GM04504 (cell line): ENCODE measurements around the gene BRD7.
A peak's percentile ranks its signal among the peaks of the same experiment; 100 is the strongest.
"Not testable (repeated sequence)": the region's sequence is repeated elsewhere in the genome, so short reads cannot be mapped to it uniquely, and the experiment has no call there.

Experiments used
- DNase-seq: peaks from one replicate; pipeline ENCODE4 v3.0.0-alpha.2; 2012; ENCODE audit warnings: low read depth

Gene BRD7

DNA sequence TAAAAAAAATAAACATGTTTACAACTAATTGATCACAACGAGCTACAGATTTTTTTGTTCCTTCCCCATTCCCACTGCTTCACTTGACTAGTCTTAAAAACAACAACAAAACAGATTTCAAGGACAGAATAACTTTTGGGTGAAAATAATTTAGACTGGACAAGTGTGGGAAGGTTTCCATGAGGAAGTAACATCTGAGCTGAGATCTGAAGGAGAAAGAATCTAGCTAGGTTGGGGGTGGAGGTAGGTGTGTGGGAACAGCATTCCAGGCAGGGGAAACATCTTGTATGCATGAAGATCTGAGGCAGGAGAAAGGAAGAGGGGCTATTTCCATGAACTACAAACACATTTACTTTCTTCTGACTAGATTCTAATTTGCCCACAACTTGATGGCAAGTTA, 9.2 kb downstream of the BRD7 start:
- DNase-seq, result no peak

DNA sequence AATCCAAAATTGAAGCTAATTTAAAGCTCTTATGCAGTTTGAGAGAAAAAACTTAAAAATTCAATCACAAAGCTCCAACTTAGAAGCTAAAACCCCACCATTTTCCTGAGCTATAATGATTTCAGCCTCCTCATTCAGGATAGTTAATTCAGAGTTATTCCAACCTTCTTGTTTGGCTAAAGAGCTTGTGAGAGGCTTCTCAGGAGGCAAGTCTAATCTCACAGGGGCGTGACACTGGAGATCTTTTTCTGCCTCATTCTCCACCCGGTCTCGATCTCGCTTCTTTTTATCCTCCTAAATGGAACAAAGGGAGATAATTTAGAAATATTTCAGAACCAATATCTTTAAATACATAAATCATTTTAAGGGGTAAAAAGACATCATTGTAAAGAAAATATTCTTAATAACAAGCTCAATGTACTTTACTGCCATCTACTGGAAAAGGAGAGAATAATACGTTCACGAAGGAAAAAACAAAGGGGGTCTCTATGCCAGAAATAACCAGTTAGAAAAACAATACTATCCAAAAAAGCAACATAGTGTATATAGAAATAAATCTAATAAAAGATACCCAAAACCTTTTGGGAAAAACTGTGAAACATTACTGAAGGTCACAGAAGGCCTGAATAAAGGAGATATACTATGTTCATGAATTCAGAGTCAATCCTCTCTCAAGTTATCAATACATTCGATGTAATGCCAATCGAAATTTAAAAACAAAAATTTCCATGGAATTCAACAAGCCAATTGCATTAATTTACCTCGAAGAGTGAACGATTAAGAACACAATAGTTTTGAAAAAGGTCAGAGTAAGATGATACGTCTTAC, 13.9 kb downstream of the BRD7 start:
- no peak for DNase-seq

DNA sequence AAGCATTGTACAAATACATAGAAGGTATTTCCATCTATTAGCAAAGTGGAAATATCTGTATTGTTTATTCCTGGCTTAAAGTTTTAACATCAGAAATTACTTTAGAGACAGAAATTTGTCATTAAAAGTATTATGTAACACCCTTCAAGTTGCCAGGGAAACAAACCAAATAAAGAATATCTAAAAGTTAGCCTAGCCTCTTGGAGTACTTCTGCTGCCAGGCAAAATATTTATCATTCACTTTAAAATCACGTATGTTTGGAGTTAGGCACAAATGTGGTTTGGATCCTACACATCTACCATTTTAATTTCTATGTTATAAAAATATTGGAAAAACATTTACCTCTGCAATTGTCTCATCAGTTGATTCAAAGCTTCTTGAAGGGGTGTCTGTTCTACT, 14.7 kb downstream of the BRD7 start:
- DNase-seq, result no peak

DNA sequence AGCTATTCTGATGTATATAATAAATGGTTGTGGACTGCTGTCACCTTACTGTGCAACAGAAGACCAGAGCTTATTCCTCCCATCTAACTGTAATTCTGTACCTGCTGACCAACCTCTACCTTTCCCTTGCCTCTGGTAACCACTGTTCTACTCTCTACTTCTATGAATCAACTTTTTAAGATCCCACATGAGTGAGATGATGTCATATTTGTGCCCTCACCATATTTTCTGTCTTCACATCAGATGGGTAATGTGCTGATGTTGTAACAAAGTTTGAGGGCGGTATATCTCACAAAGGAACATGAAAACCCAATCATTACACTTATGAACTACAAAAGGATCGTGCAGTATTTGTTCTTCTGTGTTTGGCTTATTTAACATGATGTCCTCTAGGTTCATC, 16.8 kb downstream of the BRD7 start:
- DNase-seq, result no peak

DNA sequence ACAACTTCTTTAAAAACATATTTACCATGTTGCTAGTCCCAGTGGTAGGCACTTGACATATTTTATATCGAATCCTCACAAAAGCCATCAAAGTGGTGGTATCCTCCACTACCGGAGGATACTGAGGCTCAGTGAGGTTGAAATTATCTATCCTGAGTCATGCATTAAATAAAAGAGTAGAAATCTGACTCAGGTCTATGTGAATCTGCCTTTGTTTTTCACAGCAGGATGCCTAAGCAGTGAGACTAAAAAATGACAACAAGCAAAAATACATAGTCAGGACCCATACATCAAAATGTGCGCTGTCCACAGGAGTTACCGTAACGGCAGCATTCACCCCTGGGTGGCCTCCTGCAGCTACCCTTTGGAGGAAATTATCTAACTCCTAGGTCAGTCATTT, 17.7 kb downstream of the BRD7 start:
- no peak for DNase-seq

DNA sequence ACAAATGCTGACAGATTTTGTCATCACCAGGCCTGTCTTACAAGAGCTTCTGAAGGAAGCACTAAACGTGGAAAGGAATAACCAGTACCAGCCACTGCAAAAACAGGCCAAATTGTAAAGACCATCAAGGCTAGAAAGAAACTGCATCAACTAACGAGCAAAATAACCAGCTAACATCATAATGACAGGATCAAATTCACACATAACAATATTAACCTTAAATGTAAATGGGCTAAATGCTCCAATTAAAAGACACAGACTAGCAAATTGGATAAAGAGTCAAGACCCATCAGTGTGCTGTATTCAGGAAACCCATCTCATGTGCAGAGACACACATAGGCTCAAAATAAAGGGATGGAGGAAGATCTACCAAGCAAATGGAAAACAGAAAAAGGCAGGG, 23.6 kb downstream of the BRD7 start:
- not testable (repeated sequence) for DNase-seq

DNA sequence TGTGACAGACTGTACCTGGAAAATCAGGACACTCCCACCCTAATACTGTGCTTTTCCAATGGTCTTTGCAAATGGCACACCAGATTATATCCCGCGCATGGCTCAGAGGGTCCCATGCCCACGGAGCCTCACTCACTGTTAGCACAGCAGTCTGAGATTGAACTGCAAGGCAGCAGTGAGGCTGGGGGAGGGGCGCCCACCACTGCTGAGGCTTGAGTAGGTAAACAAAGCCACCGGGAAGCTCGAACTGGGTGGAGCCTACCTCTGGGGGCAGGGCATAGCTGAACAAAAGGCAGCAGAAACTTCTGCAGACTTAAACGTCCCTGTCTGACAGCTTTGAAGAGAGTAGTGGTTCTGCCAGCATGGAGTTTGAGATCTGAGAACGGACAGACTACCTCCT, 25.2 kb downstream of the BRD7 start:
- not testable (repeated sequence) for DNase-seq

DNA sequence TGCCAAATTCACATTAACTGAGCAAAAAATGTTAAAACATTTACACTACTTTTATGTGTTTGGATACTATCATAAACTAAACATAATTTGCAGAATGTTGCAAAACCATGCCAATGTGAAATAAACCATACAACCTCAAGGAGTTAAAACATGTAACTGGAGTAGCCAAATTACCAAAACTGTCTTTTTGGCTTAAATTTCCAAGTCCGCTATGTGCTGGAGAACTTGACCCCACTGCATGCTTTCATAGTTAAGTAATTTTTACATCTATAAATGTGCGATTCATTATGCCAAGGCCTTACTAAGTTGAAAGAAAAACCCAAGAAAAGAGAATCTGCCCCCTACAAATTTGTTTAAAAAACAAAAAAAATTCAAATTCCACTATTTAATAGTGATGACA, 28.2 kb downstream of the BRD7 start:
- DNase-seq, result no peak

DNA sequence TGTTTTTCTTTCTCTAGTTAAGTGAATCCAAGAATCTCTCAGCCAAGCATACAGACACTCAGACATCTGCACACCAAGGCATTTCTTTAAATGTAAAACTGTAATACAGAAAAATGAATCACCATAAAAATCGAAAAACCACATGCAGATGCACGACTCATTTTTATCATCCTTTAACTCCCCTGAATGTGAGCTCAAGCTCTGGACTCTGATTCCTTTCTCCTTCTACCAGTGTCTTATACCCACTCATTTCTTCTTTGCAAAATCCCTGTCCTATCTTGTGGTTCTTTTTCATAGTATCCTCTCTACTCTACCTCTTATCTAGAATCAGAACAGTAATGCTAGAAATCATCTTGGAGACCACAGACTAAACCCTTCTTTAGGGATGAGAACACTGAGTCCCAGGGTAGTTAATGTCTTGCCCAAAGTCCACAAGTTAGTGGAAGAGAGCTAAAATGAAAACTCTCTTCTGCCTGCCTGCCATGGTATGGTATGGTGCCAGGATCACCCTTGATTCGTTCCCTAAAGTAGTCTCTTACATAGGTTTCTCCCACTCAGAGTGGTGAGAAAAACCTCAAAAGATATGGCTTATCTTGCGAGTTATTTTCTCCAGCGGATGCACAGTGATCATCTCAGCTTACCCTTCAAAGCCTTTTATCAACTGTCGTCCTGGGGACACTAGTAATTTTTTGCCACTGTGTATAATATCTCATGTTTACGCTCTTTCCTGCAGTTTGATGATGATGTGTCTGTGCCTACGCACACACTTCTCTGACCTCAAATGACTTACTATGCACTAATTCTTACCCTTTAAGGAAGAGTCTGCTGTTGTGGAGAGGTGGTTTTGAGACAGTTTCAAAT, 30.2 kb downstream of the BRD7 start:
- DNase-seq, result no peak

DNA sequence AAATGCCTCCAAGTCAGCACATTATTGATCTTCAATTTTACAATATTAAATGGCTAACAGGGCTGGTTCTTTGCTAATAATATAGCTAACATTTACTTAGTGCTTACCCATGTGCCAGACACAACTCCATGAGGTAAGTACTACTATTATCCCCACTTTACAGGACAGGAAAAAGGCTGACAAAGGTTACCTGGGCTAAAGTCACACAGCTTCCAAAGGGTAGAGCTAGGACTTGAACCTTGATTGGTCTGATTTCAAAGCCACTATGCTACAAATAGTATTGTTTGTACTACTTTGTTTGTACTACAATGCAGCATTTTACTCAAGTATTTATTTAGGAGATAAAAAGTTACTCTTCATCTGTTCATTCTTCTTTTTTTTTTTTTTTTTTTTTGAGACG, 31.9 kb downstream of the BRD7 start:
- no peak for DNase-seq

DNA sequence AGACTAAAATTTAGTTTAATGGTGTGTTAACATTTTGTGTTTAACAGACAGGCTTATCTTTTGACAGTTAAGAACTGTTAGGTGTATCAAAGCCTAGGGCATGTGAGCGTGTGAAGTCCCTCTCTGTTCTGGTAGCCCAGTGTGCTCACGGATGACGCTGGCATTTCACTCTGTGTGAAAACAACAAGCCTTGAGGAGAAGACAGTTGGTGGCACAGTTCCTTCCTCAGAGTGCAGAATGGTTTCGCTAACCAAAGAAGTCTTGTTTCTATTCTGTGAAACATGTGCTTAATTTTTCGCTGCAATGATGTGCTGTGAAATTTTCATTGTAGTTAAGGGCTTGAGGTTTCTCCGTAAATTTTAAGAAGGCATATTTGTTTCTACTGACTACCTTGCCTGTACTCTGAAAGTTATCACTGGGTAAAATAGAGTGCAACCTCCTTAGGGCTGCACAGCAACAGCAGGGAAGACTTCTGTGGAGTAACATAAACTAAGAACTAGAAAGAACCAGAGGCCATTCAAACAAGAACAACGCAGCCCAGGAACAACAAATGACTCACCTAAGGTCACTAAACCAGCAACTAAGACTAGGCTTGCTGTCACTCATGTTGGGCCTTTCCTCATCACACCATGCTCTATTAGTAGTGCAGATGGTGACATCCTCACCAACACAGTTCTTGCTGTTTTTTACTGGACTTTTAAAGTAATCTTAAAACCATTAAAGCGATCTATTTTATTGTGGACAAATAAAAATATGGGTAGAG, 33.4 kb downstream of the BRD7 start:
- DNase-seq, result no peak

DNA sequence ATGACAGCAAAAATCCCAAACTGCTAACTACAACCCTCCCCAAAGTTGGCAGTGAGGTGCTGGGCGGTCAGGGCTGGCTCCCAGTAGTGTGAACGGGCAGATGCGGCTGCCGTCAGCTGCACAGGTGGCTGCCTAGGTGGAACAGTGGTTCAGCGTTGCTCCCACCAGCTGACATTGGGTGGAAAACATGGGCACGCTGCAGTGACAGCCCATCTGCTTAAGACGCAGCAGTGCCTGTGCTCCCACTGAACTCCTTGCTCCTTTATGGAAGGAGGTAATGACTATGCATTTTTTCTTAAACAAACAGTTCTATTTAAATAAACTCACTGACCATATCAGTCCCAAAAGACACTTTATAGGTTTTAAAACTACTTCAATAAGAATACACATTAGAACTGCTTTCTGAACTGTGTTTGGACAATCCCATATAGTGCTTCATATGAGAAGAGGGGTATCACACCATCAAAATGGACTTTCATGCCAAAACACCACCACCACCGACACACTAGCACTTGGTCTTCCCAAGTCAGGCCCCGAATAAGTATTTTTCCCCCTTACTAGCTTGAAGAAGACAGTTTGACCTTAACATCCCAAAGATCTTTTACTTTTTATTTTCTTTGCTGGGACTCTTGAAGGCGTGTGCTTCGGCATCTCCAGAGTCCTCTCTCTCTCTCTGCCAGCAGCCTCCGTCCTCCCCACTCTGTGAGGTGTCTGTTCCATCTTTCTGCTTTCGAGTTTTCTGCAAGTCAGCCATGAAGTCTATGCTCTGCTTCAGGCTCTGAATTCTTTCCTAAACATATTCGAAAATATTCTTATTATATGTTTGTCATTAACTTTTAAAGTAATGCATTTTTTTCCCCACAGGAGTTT, 34.4 kb downstream of the BRD7 start:
- no peak for DNase-seq

DNA sequence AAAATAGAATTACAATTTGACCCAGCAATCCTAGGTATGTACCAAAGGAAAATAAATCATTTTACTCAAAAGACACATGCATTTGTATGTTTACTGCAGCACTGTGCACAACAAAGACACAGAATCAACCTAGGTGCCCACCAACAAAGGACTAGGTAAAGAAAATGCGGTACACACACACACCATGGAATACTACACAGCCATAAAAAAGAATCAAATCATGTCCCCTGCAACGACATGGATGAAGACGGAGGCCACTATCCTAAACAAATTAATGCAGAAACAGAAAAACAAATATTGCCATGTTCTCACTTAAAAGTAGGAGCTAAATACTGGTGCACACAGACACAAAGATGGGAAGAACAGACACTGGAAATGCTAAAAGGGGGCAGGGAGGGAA, 36.2 kb downstream of the BRD7 start:
- DNase-seq, result no peak

DNA sequence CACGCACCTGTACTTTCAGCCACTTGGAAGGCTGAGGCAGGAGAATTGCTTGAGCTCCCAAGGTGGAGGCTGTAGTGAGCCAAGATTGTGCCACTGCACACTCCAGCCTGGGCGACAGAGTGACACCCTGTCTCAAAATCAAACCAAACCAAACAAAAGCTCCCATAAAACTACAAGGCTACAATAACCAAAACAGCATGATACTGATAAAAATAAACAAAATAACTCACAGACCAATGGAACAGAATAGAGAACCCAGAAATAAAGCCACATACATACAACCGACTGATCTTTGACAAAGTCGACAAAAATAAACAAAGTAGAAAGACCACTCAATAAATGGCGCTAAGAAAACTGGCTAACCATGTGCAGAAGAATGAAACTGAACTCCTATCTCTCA, 37.2 kb downstream of the BRD7 start:
- DNase-seq, result no peak

DNA sequence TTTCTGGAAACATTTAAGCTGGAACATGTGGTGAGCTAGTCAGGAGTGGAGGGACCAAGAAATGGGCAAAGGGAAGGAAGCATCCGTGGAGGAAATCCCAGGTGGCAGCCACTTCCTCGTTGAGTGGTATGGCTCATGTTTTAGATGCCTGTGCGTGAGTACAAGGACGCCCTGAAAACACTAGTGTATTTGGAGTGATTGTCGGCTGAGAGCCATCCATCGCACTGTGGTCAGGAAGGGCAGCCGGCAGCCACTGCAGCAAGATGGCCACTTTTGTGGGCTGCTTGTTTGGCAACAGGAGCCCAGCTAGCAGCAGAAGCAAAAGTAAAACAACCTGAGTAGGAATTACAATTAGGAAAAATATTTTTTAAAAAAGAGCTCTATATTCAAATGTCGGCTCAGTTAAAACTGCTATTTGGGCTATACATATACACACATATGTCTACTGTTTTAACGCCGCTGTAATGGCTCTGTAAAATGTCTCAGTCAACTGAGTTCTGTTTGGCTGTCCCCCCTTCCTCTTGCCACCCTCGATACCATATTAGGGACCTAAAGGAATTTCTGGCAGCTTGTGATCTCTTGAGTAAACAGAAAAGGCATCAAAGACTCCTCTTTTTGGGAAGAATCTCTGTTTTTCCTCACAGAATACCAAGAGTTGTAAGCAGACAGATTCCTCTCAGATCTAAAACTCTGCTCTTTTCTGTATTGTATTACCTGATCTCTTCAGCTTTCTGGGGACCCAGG, 39.2 kb downstream of the BRD7 start:
- DNase-seq, result no peak

DNA sequence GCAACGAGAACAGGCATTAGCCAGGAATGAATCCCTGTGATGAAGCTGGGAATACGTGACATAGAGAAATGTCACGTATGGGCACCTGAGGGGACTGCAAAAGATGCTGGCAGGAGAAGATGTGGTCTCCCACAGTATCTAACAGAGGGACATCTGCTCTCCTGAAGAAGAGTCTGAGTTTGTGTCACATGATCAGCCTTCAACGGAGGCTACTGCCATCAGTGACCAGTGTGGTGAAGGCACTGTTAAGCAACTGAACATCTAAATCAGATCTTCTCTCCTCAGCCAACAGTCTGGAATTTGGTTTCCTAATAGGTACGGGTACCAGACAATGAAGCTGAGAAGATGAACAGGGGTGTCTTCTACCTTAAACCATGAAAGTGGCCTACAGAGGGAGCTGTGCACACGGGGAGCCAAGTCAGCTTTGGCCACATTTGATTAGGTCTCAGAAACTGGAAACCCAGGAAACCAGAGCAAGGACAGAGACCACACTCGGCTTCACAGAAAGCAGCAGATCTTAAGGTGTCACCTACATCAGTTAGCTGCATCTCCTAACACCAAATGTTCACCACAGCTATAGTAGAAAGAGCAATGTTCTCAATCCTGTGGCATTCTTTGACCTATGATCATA, 41.8 kb downstream of the BRD7 start:
- DNase-seq, result no peak

DNA sequence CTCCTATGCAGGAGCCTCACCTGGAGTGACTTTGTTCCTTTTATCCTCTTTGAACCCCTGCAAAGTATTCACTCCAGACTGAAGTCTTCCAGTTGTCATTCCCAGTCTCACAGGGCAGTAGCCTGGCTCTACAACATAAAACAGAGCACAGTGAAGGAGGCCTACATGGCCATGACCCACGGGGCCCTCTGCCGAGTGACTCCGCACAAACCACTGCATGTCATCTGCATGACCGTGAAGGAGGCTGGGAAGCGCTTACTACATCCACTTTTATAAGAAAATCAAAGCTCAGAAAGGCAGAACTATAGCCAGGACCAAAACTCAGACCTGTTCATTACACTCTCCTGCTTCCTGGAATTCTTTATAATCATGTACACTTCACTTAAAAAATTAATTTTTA, 42.5 kb downstream of the BRD7 start:
- no peak for DNase-seq

DNA sequence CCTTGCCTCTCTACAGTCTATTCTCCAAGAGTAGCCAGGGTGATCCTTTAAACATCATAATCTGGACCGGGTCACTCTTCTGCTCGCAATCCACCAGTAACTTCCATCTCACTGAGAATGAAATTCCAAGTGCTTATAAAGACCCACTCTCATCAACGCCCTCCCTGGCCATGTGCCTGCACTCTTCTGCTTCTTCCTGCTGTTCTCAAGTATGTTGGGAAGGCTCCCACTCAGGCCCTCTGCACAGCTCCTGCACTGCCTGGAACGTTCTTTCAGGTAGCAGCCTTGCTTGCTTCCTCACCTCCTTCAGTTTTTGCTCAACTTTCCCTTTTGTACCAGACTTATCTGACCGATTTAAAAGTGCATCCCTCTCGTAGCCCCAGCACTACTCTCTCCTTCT, 44.4 kb downstream of the BRD7 start:
- DNase-seq, result no peak

DNA sequence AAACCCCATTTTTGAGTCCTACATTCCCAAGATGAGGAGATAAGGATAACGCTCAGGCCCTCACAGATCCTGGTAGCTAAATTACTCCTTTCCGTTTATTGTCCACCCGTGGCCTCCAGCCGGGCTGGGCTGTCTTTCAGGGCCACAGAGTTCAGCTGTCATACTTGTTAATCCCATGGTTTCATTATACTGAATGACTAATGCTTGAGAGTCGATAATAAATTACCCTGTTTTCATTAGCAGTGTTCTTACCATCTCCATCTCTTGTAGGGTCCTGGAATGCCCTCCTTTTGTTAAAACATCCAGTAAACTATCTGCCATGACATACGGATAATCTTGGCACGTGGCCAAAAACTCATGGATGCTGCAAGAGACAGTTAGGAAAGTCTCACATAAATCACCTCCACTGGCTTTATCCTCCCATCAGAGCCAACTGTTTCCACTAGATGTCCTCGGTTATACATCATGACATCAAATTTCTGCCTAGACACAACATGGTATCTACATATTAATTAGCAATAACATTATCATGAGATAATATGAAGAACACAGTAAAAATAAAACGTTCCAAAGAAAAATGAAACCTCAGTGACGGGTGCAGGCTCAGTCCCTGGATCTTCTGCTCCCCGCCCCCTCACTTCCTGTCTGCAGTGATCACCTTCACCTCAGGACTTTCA, 45.3 kb downstream of the BRD7 start:
- DNase-seq, result peak; percentile 71

DNA sequence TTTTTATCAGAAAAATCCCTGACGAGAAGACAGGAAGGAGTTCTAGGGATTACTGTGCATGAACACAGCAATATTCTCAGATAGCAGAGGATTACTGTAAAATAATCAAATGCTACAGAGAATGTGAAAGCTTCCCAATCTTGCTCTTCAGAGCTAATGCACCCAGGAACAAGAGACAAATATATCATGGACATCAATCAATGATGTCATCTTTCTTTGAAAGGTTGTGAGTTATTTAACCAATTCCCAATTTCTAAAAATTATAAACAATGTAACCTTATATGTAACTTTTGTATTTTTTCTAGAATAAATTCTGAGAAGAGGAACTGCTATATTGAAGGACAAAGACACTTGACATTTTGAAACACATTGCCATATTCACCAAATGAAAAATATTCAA, 46.5 kb downstream of the BRD7 start:
- DNase-seq, result no peak
